Left ventricle myocardium inferior (tissue), 1 donor: ENCODE measurements around the gene PYROXD2. TPM values are rescaled to one million over a fixed set of nuclear protein-coding genes. Genes with fewer than 3 reads are reported as not detected.

Source experiments
- DNase-seq: peaks from one replicate; pipeline ENCODE4 v3.0.0-alpha.2; 2020
- H3K27ac ChIP-seq: fragments of 200-600 bp; replicated peaks from 2 replicates; pipeline ENCODE4 v1.8.0; 2021
- H3K27me3 ChIP-seq: fragments of 200-600 bp; 2 replicates; pipeline ENCODE4 v1.8.0; 2021; ENCODE audit warnings: low read depth
- H3K36me3 ChIP-seq: fragments of 200-600 bp; 2 replicates; pipeline ENCODE4 v1.8.0; 2021
- H3K4me1 ChIP-seq: fragments of 200-600 bp; 2 replicates; pipeline ENCODE4 v1.8.0; 2021
- H3K4me3 ChIP-seq: fragments of 200-600 bp; 2 replicates; pipeline ENCODE4 v1.8.0; 2021; ENCODE audit warnings: mild to moderate bottlenecking, moderate library complexity
- H3K9me3 ChIP-seq: fragments of 200-600 bp; replicated peaks from 2 replicates; pipeline ENCODE4 v1.8.0; 2021
- intact Hi-C: fragments of 100-400 bp; cut with micrococcal nuclease; formaldehyde crosslinking; loops from one replicate; pipeline ENCODE4 v1.11.0; 2022
- total RNA-seq: library from RNA; stranded (reverse); fragmentation: NEBNext Ultra II Directional; extraction: Animal tissue kit (Norgen Biotek cat#: 25700); gene quantifications from one replicate; pipeline ENCODE4 v1.2.1, GENCODE V29; 2021
- TF ChIP-seq, protein P1 (sequence below): fragments of 200-600 bp; IDR thresholded peaks from 2 replicates; pipeline ENCODE4 v1.8.0; 2021; ENCODE audit warnings: antibody characterized with exemption, mild to moderate bottlenecking, borderline replicate concordance
- donor health status: DM: no; HTN: yes; CAD: no; lungs with severe emphysema.

Gene PYROXD2
- total RNA-seq, 1 donor from 2014 or later, result 10.4 TPM

DNA sequence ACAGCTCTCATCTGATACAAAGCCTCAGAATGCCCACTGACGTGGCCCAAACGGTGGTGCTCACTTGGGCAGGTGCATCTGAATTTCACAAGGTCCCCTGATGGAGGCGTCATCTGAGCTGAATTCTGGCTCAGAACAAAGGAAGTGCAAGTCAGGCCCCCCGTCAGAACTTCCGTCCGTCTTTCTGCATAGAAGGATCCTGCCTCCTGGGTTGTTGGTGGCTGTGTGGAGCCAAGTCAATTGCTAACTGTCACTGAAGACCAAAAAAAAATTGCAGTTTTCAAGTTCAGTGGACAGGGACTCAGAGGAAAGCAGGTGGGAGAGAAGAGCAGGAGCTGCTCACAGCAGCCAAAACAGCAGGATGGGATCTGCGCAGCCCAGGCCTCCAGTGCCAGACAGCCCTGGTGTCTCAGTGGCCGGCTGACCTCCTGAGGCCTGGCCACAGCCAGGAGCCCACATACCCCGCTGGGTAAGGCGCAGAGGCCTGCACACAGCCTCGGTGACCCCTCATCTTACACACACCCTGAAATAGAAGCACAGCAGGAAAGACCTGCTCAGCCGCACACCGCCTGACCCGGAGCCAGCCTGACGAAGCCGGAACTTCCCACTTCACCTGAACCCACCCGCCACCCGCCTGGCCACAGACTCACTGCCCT, 49.4 kb downstream of the PYROXD2 start:
- DNase-seq, result no peak
- TF ChIP-seq, protein P1, sequence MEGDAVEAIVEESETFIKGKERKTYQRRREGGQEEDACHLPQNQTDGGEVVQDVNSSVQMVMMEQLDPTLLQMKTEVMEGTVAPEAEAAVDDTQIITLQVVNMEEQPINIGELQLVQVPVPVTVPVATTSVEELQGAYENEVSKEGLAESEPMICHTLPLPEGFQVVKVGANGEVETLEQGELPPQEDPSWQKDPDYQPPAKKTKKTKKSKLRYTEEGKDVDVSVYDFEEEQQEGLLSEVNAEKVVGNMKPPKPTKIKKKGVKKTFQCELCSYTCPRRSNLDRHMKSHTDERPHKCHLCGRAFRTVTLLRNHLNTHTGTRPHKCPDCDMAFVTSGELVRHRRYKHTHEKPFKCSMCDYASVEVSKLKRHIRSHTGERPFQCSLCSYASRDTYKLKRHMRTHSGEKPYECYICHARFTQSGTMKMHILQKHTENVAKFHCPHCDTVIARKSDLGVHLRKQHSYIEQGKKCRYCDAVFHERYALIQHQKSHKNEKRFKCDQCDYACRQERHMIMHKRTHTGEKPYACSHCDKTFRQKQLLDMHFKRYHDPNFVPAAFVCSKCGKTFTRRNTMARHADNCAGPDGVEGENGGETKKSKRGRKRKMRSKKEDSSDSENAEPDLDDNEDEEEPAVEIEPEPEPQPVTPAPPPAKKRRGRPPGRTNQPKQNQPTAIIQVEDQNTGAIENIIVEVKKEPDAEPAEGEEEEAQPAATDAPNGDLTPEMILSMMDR, result no peak
- H3K27ac ChIP-seq, result no peak overlapping the region
- no peak overlapping the region for H3K4me3 ChIP-seq
- peaks cover 4% of the 10 kb centered on the region for H3K27me3 ChIP-seq
- no peaks in the 10 kb centered on the region for H3K36me3 ChIP-seq
- peaks cover 17% of the 10 kb centered on the region for H3K4me1 ChIP-seq
- no peaks in the 10 kb centered on the region for H3K9me3 ChIP-seq
- intact Hi-C loops, result no loop called here

DNA sequence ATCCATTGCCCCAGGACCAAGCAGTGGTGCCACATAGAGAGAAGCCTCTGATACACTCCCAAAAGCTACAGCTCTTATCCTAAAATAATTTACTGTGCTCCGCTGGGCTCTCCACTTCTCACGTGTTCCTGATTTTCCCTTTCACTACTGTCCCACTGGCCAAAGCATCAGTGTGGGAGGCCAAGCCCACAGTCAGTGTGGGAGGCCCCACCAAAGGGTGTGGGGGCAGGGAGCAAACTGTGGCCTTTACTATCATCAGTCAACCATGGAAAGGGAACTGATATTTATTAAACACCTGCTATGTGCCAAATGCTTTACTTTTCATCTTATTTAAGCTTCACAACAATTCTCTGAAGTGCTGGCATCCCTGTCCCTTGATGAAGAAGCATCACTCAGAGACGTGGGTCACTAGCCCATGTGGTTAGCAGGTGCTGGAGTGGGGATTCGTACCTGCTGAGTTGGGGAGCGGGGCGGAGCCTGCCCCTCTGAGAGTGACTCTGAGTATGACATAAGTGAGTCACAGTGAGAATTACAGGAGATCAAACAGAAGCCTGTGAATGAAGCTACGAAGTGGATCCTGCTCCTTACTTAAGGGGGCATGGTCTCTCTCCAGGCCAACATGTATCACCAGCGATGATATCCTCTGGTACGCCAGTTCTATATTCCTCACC, 50.4 kb downstream of the PYROXD2 start:
- H3K4me3 ChIP-seq, result no peak overlapping the region
- H3K9me3 ChIP-seq, result no peaks in the 10 kb centered on the region
- H3K36me3 ChIP-seq, result no peaks in the 10 kb centered on the region
- no peak for DNase-seq
- intact Hi-C loops, result no loop called here
- H3K27me3 ChIP-seq, result peaks cover 4% of the 10 kb centered on the region
- TF ChIP-seq, protein P1, result no peak
- H3K4me1 ChIP-seq, result peaks cover 16% of the 10 kb centered on the region
- no peak overlapping the region for H3K27ac ChIP-seq

GRCh38 chr10:98363220-98363619, 51.8 kb downstream of the PYROXD2 start:
- TF ChIP-seq, protein P1, result no peak
- H3K36me3 ChIP-seq, result no peaks in the 10 kb centered on the region
- H3K9me3 ChIP-seq, result no peaks in the 10 kb centered on the region
- H3K4me3 ChIP-seq, result no peak overlapping the region
- intact Hi-C loops, result no loop called here
- peaks cover 4% of the 10 kb centered on the region for H3K27me3 ChIP-seq
- no peak for DNase-seq
- no peak overlapping the region for H3K27ac ChIP-seq
- H3K4me1 ChIP-seq, result peaks cover 13% of the 10 kb centered on the region

GRCh38 chr10:98361131-98362025, 53.6 kb downstream of the PYROXD2 start:
- DNase-seq, result peak; percentile 81
- Histone ChIP-seq H3K36me3 (no peaks in the 10 kb centered on the region), H3K9me3 (no peaks in the 10 kb centered on the region), H3K27ac (peak overlapping the region; percentile 64), H3K4me3 (peak overlapping the region; percentile 25), H3K27me3 (peaks cover 9% of the 10 kb centered on the region), H3K4me1 (peaks cover 13% of the 10 kb centered on the region)
- TF ChIP-seq, protein P1, result no peak
- intact Hi-C loops, result no loop called here

GRCh38 chr10:98357194-98357822, 57.7 kb downstream of the PYROXD2 start:
- Histone ChIP-seq H3K9me3 (no peaks in the 10 kb centered on the region), H3K4me1 (peaks cover 13% of the 10 kb centered on the region), H3K27ac (no peak overlapping the region), H3K36me3 (no peaks in the 10 kb centered on the region), H3K27me3 (peaks cover 42% of the 10 kb centered on the region), H3K4me3 (no peak overlapping the region)
- no peak for DNase-seq
- TF ChIP-seq, protein P1, result no peak
- intact Hi-C loops, result no loop called here
